OCI-LY1 (cell line): ENCODE measurements around the gene HS3ST5.
"Not testable (repeated sequence)": the region's sequence is repeated elsewhere in the genome, so short reads cannot be mapped to it uniquely, and the experiment has no call there.

ENCODE experiments used
- H2AFZ ChIP-seq: fragments of 200-600 bp; sonication (generic), shearing (Covaris generic); 2 replicates; pipeline ENCODE4 v1.6.0; 2014; ENCODE audit warnings: antibody characterized with exemption, mild to moderate bottlenecking, low read length
- H3F3A ChIP-seq: fragments of 200-600 bp; sonication (generic), shearing (Covaris generic); 2 replicates; pipeline ENCODE4 v1.6.0; 2014; ENCODE audit warnings: mild to moderate bottlenecking, antibody characterized with exemption, low read length, moderate library complexity; ENCODE audit not compliant: insufficient read depth
- H3K27ac ChIP-seq: fragments of 200-600 bp; sonication (generic); 2 replicates; pipeline ENCODE4 v1.5.1; 2014; ENCODE audit warnings: low read length, mixed run types, mild to moderate bottlenecking, low read depth; ENCODE audit not compliant: poor library complexity, severe bottlenecking
- H3K27me3 ChIP-seq: fragments of 200-600 bp; sonication (generic); 2 replicates; pipeline ENCODE4 v1.6.0; 2014; ENCODE audit warnings: antibody characterized with exemption, mild to moderate bottlenecking, low read length, moderate library complexity; ENCODE audit not compliant: insufficient read depth
- H3K36me3 ChIP-seq: fragments of 200-600 bp; sonication (generic); 2 replicates; pipeline ENCODE4 v1.6.1; 2014; ENCODE audit warnings: mild to moderate bottlenecking, antibody characterized with exemption, low read length, moderate library complexity, mixed read lengths; ENCODE audit not compliant: insufficient read depth
- H3K4me1 ChIP-seq: fragments of 200-600 bp; sonication (generic); 2 replicates; pipeline ENCODE4 v1.5.1; 2014; ENCODE audit warnings: mild to moderate bottlenecking, low read length, moderate library complexity; ENCODE audit not compliant: insufficient read depth, severe bottlenecking
- H3K4me2 ChIP-seq: fragments of 200-600 bp; sonication (generic), shearing (Covaris generic); 2 replicates; pipeline ENCODE4 v1.6.1; 2014; ENCODE audit warnings: low read length
- H3K4me3 ChIP-seq: fragments of 200-600 bp; sonication (generic); 2 replicates; pipeline ENCODE4 v1.5.1; 2014; ENCODE audit warnings: low read length, low read depth, mild to moderate bottlenecking, mixed read lengths; ENCODE audit not compliant: poor library complexity, severe bottlenecking
- H3K79me2 ChIP-seq: fragments of 200-600 bp; shearing (Covaris generic); 2 replicates; pipeline ENCODE4 v1.6.1; 2016; ENCODE audit warnings: mixed run types, low read length, mixed read lengths; ENCODE audit not compliant: insufficient read depth
- H3K9ac ChIP-seq: fragments of 200-600 bp; sonication (generic), shearing (Covaris generic); 2 replicates; pipeline ENCODE4 v1.6.1; 2014; ENCODE audit warnings: mild to moderate bottlenecking, low read length, mixed read lengths
- H3K9me2 ChIP-seq: fragments of 200-600 bp; sonication (generic), shearing (Covaris generic); 2 replicates; pipeline ENCODE4 v1.6.1; 2014; ENCODE audit warnings: low read depth, mild to moderate bottlenecking, low read length, mixed read lengths
- H3K9me3 ChIP-seq: fragments of 200-600 bp; shearing (Covaris generic); 2 replicates; pipeline ENCODE4 v1.6.1; 2014; ENCODE audit warnings: low read length, mixed read lengths
- H4K20me1 ChIP-seq: fragments of 200-600 bp; sonication (generic), shearing (Covaris generic); 2 replicates; pipeline ENCODE4 v1.6.0; 2016; ENCODE audit warnings: mild to moderate bottlenecking, low read length; ENCODE audit not compliant: insufficient read depth
- CTCF ChIP-seq: fragments of 200-600 bp; sonication (generic), shearing (Covaris generic); IDR thresholded peaks from 2 replicates; pipeline ENCODE4 v1.5.1; 2017; ENCODE audit warnings: mild to moderate bottlenecking, antibody characterized with exemption, low read length, moderate library complexity, mixed read lengths
- EZH2 ChIP-seq: fragments of 200-600 bp; sonication (generic), shearing (Covaris generic); IDR thresholded peaks from 2 replicates; pipeline ENCODE4 v1.8.0; 2017; ENCODE audit warnings: borderline replicate concordance, mixed run types, mild to moderate bottlenecking, antibody characterized with exemption, low read length, moderate library complexity, mixed read lengths

The HS3ST5 gene

GRCh38 chr6:114151064-114151690 lies 191.6 kb downstream of the HS3ST5 start:
- Histone ChIP-seq H3K36me3 (no peaks in the 10 kb centered on the region), H3K9ac (no peak overlapping the region), H3K9me2 (no peaks in the 10 kb centered on the region), H4K20me1 (no peaks in the 10 kb centered on the region), H3K9me3 (no peaks in the 10 kb centered on the region), H3K4me1 (no peaks in the 10 kb centered on the region), H3K27ac (no peak overlapping the region), H3K79me2 (no peaks in the 10 kb centered on the region), H3K4me2 (no peak overlapping the region), H3F3A (no peaks in the 10 kb centered on the region), H3K27me3 (no peaks in the 10 kb centered on the region), H3K4me3 (no peak overlapping the region), H2AFZ (no peak overlapping the region)
- TF ChIP-seq CTCF (no peak), EZH2 (no peak)

GRCh38 chr6:114149182-114149581 lies 193.6 kb downstream of the HS3ST5 start:
- H3K9me3 ChIP-seq, H3K27me3 ChIP-seq, H3K4me3 ChIP-seq, H3K9ac ChIP-seq, H3K36me3 ChIP-seq, H3K4me2 ChIP-seq, H3F3A ChIP-seq, H3K9me2 ChIP-seq, H3K79me2 ChIP-seq, H2AFZ ChIP-seq, H4K20me1 ChIP-seq, H3K27ac ChIP-seq, H3K4me1 ChIP-seq: not testable (repeated sequence)

GRCh38 chr6:114144887-114145851 lies 197.7 kb downstream of the HS3ST5 start:
- no peaks in the 10 kb centered on the region for H3K27me3 ChIP-seq
- H3K9me2 ChIP-seq, result no peaks in the 10 kb centered on the region
- H4K20me1 ChIP-seq, result no peaks in the 10 kb centered on the region
- no peak overlapping the region for H3K9ac ChIP-seq
- no peaks in the 10 kb centered on the region for H3K36me3 ChIP-seq
- H3K4me1 ChIP-seq, result no peaks in the 10 kb centered on the region
- no peak for TF ChIP-seq EZH2
- TF ChIP-seq CTCF, result no peak
- no peak overlapping the region for H2AFZ ChIP-seq
- H3K4me2 ChIP-seq, result no peak overlapping the region
- no peak overlapping the region for H3K4me3 ChIP-seq
- no peaks in the 10 kb centered on the region for H3K79me2 ChIP-seq
- H3F3A ChIP-seq, result no peaks in the 10 kb centered on the region
- H3K9me3 ChIP-seq, result no peaks in the 10 kb centered on the region
- H3K27ac ChIP-seq, result no peak overlapping the region
